ENCODE results near the gene KRTAP4-1.
"Not testable (repeated sequence)": the region's sequence is repeated elsewhere in the genome, so short reads cannot be mapped to it uniquely, and the experiment has no call there.

DNA sequence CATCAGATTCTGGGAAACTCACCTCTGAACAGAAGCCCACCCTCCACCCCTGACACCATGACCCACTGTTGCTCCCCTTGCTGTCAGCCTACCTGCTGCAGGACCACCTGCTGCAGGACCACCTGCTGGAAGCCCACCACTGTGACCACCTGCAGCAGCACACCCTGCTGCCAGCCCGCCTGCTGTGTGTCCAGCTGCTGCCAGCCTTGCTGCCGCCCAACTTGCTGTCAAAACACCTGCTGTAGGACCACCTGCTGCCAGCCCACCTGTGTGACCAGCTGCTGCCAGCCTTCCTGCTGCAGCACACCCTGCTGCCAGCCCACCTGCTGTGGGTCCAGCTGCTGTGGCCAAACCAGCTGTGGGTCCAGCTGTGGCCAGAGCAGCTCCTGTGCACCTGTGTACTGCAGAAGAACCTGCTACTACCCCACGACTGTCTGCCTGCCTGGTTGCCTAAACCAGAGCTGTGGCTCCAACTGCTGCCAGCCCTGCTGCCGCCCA lies 41.9 kb upstream of the KRTAP4-1 start, which contains the start of gene KRTAP9-2:
- TF ChIP-seq, protein P1, sequence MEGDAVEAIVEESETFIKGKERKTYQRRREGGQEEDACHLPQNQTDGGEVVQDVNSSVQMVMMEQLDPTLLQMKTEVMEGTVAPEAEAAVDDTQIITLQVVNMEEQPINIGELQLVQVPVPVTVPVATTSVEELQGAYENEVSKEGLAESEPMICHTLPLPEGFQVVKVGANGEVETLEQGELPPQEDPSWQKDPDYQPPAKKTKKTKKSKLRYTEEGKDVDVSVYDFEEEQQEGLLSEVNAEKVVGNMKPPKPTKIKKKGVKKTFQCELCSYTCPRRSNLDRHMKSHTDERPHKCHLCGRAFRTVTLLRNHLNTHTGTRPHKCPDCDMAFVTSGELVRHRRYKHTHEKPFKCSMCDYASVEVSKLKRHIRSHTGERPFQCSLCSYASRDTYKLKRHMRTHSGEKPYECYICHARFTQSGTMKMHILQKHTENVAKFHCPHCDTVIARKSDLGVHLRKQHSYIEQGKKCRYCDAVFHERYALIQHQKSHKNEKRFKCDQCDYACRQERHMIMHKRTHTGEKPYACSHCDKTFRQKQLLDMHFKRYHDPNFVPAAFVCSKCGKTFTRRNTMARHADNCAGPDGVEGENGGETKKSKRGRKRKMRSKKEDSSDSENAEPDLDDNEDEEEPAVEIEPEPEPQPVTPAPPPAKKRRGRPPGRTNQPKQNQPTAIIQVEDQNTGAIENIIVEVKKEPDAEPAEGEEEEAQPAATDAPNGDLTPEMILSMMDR (conservative IDR thresholded peaks at IDR 0.05), result not testable (repeated sequence)
- not testable (repeated sequence) for TF ChIP-seq EZH2 (IDR thresholded peaks at IDR 0.05; ENCODE audit: low read depth)

Data from PC-9 (cell line).